ENCODE data around the gene GH1. TPM values are rescaled to one million over a fixed set of nuclear protein-coding genes. Genes with fewer than 3 reads are reported as not detected.

GH1 gene
- total RNA-seq, 1 experiment from 2014 or later, result not detected

GRCh38 chr17:63960006-63960405 lies 41.4 kb upstream of the GH1 start:
- RAD21 ChIA-PET (ENCODE audit: low non-redundant PET in 1 of 2, low total read pairs in 2 of 2, uncharacterized antibody in 2 of 2, unreplicated experiment in 2 of 2), result no interaction called here

GRCh38 chr17:63956296-63956920 lies 37.8 kb upstream of the GH1 start:
- Histone ChIP-seq H3K4me2 (ENCODE audit: low read length) (no peak overlapping the region), H3K9me2 (ENCODE audit: insufficient read depth) (no peaks in the 10 kb centered on the region), H4K20me1 (ENCODE audit: insufficient read depth) (no peaks in the 10 kb centered on the region), H3K79me2 (ENCODE audit: insufficient read depth, low read length) (no peaks in the 10 kb centered on the region), H3K36me3 (ENCODE audit: control insufficient read depth in 1 of 2, insufficient read depth in 2 of 2, low read length in 2 of 2) (no peaks in the 10 kb centered on the region), H3K4me3 (replicated peaks in 1 of 2; ENCODE audit: low read depth in 1 of 2, low read length in 2 of 2) (no peak overlapping the region), H2AFZ (ENCODE audit: low read depth, low read length, poor library complexity, severe bottlenecking) (no peak overlapping the region), H3K9me3 (ENCODE audit: control insufficient read depth in 1 of 2, insufficient read depth in 1 of 2, low read depth in 1 of 2, low read length in 2 of 2) (no peaks in the 10 kb centered on the region), H3K9ac (ENCODE audit: low read length) (no peak overlapping the region), H3K4me1 (ENCODE audit: control insufficient read depth in 1 of 2, insufficient read depth in 2 of 2, low read length in 2 of 2) (peaks cover 4 to 11% of the 10 kb centered on the region in 2 experiments; a peak in 3 of 4 replicates), H3K27ac (ENCODE audit: low read depth, low read length) (no peak overlapping the region), H3K27me3 (ENCODE audit: insufficient read depth, low read length) (no peaks in the 10 kb centered on the region)
- BruUV-seq (replicated peaks), result no TSS peak
- POLR2A ChIA-PET, result no interaction called here
- CTCF ChIA-PET, result interaction anchor here (1.5 to 4.0 kb wide), 3 partner anchors 10 to 38 kb away, joined by 4 to 29 read pairs (median 4); partner anchors contain the start of gene GH1
- intact Hi-C loops (cut with micrococcal nuclease), result no loop called here
- RAD21 ChIA-PET (ENCODE audit: low non-redundant PET in 1 of 2, low total read pairs in 2 of 2, uncharacterized antibody in 2 of 2, unreplicated experiment in 2 of 2), result no interaction called here
- DNase-seq (ENCODE audit: low read depth, low spot score) (no peak), ATAC-seq (no peak)
- no peak for TF ChIP-seq RAD21 (IDR thresholded peaks at IDR 0.05; ENCODE audit: low read depth)
- no peak for TF ChIP-seq ZNF274 (IDR thresholded peaks at IDR 0.05; ENCODE audit: low read depth, low read length)
- TF ChIP-seq CTCF (IDR thresholded peaks at IDR 0.05 in 2 of 3, conservative IDR thresholded peaks at IDR 0.05 in 1 of 3; ENCODE audit: borderline replicate concordance in 1 of 3, insufficient read depth in 1 of 3, low read depth in 2 of 3, low read length in 2 of 3), result no peak
- no peak for TF ChIP-seq EZH2phosphoT487 (IDR thresholded peaks at IDR 0.05; ENCODE audit: borderline replicate concordance)
- no peak for TF ChIP-seq ZFX (IDR thresholded peaks at IDR 0.05)
- no peak for TF ChIP-seq JUND (IDR thresholded peaks at IDR 0.05)
- no peak for TF ChIP-seq ZBTB33 (IDR thresholded peaks at IDR 0.05; ENCODE audit: extremely low read depth, insufficient replicate concordance, low read length)
- TF ChIP-seq EGR1 (IDR thresholded peaks at IDR 0.05; ENCODE audit: low read depth), result no peak
- TF ChIP-seq POLR2A (IDR thresholded peaks at IDR 0.05; ENCODE audit: borderline replicate concordance, extremely low read depth, insufficient read depth, insufficient read length), result no peak
- no peak for TF ChIP-seq MAX (IDR thresholded peaks at IDR 0.05)
- no peak for TF ChIP-seq CBX3 (IDR thresholded peaks at IDR 0.05; ENCODE audit: low read depth)
- no peak for TF ChIP-seq YY1 (IDR thresholded peaks at IDR 0.05; ENCODE audit: extremely low read depth, insufficient replicate concordance, low read depth, low read length)
- TF ChIP-seq ELF1 (IDR thresholded peaks at IDR 0.05; ENCODE audit: borderline replicate concordance, low read depth), result no peak

More at GRCh38 chr17:63960006-63960405, 41.4 kb upstream of the GH1 start:
- Histone ChIP-seq H3K4me1 (ENCODE audit: control insufficient read depth in 1 of 2, insufficient read depth in 2 of 2, low read length in 2 of 2) (peaks cover 4 to 18% of the 10 kb centered on the region in 2 experiments; a peak in 3 of 4 replicates), H3K9me3 (ENCODE audit: control insufficient read depth in 1 of 2, insufficient read depth in 1 of 2, low read depth in 1 of 2, low read length in 2 of 2) (no peaks in the 10 kb centered on the region), H3K9me2 (ENCODE audit: insufficient read depth) (no peaks in the 10 kb centered on the region), H3K4me2 (ENCODE audit: low read length) (no peak overlapping the region), H4K20me1 (ENCODE audit: insufficient read depth) (no peaks in the 10 kb centered on the region), H2AFZ (ENCODE audit: low read depth, low read length, poor library complexity, severe bottlenecking) (no peak overlapping the region), H3K9ac (ENCODE audit: low read length) (no peak overlapping the region), H3K27ac (ENCODE audit: low read depth, low read length) (no peak overlapping the region), H3K36me3 (ENCODE audit: control insufficient read depth in 1 of 2, insufficient read depth in 2 of 2, low read length in 2 of 2) (no peaks in the 10 kb centered on the region), H3K79me2 (ENCODE audit: insufficient read depth, low read length) (no peaks in the 10 kb centered on the region), H3K4me3 (replicated peaks in 1 of 2; ENCODE audit: low read depth in 1 of 2, low read length in 2 of 2) (no peak overlapping the region), H3K27me3 (ENCODE audit: insufficient read depth, low read length) (no peaks in the 10 kb centered on the region)
- BruUV-seq (replicated peaks), result no TSS peak
- TF ChIP-seq EZH2phosphoT487 (IDR thresholded peaks at IDR 0.05; ENCODE audit: borderline replicate concordance) (no peak), SP1 (IDR thresholded peaks at IDR 0.05; ENCODE audit: low read depth) (no peak), SIN3A (IDR thresholded peaks at IDR 0.05; ENCODE audit: low read depth) (no peak), ZFX (IDR thresholded peaks at IDR 0.05) (no peak), FOSL1 (IDR thresholded peaks at IDR 0.05; ENCODE audit: low read depth) (no peak), POLR2AphosphoS5 (IDR thresholded peaks at IDR 0.05; ENCODE audit: low read depth, low read length) (no peak), MAX (IDR thresholded peaks at IDR 0.05) (no peak), EZH2 (IDR thresholded peaks at IDR 0.05) (no peak)
- ChIA-PET CTCF (interaction anchor here (0.9 to 1.6 kb wide), 2 partner anchors 9 to 13 kb away, joined by 4 read pairs; no protein-coding TSS in a partner anchor), POLR2A (no interaction called here)
- DNase-seq (ENCODE audit: low read depth, low spot score) (no peak), ATAC-seq (no peak)
- intact Hi-C loops (cut with micrococcal nuclease), result no loop called here
